A172 (cell line): ENCODE measurements around the gene FGF2. TPM values are rescaled to one million over a fixed set of nuclear protein-coding genes. Genes with fewer than 3 reads are reported as not detected.
"Not testable (repeated sequence)": the region's sequence is repeated elsewhere in the genome, so short reads cannot be mapped to it uniquely, and the experiment has no call there.

Experiments
- DNase-seq: peaks from one replicate; pipeline ENCODE4 v3.0.0-alpha.2; 2015; ENCODE audit warnings: low spot score
- total RNA-seq: library from RNA; depleted of rRNA; stranded (reverse); fragments of >200 nt; shearing (Covaris generic); gene quantifications from 2 replicates; pipeline ENCODE4 v1.2.3, GENCODE V29; 2014

The FGF2 gene
- total RNA-seq, 1 experiment from 2014 or later = 216 TPM

- not testable (repeated sequence) for DNase-seq
These were observed 13.8 kb upstream of the FGF2 start for GRCh38 chr4:122812823-122813222.

GRCh38 chr4:122814426-122814825 lies 12.2 kb upstream of the FGF2 start:
- DNase-seq = no peak

GRCh38 chr4:122815248-122815647 lies 11.4 kb upstream of the FGF2 start:
- DNase-seq = no peak

- no peak for DNase-seq
These were observed 10.2 kb upstream of the FGF2 start for GRCh38 chr4:122816476-122816875.

GRCh38 chr4:122819708-122820449 lies 6.8 kb upstream of the FGF2 start:
- DNase-seq = peak; percentile 54

GRCh38 chr4:122821092-122821491 lies 5.5 kb upstream of the FGF2 start:
- no peak for DNase-seq

GRCh38 chr4:122822466-122822865 lies 4.2 kb upstream of the FGF2 start:
- DNase-seq = no peak

GRCh38 chr4:122823476-122823875 lies 3.2 kb upstream of the FGF2 start:
- DNase-seq = no peak

- no peak for DNase-seq
These were observed 2.0 kb upstream of the FGF2 start for GRCh38 chr4:122824616-122825015.

GRCh38 chr4:122826079-122826527 lies 528 bp upstream of the FGF2 start:
- DNase-seq = no peak

GRCh38 chr4:122827258-122827878 lies 737 bp downstream of the FGF2 start:
- DNase-seq = no peak

- DNase-seq = peak; percentile 48
These were observed 1.4 kb downstream of the FGF2 start for GRCh38 chr4:122827879-122828601.

GRCh38 chr4:122830426-122831095 lies 3.9 kb downstream of the FGF2 start:
- no peak for DNase-seq

GRCh38 chr4:122831515-122832196 lies 5.0 kb downstream of the FGF2 start:
- no peak for DNase-seq

- no peak for DNase-seq
These were observed 6.1 kb downstream of the FGF2 start for GRCh38 chr4:122832732-122833131.

- DNase-seq = no peak
These were observed 7.4 kb downstream of the FGF2 start for GRCh38 chr4:122833999-122834398.

- DNase-seq = no peak
These were observed 10.3 kb downstream of the FGF2 start for GRCh38 chr4:122836941-122837340.

GRCh38 chr4:122838034-122838433 lies 11.4 kb downstream of the FGF2 start:
- DNase-seq = no peak

- no peak for DNase-seq
These were observed 15.8 kb downstream of the FGF2 start for GRCh38 chr4:122842392-122842791.

- DNase-seq = no peak
These were observed 16.4 kb downstream of the FGF2 start for GRCh38 chr4:122842984-122843531.

- DNase-seq = not testable (repeated sequence)
These were observed 17.8 kb downstream of the FGF2 start for GRCh38 chr4:122844391-122844790.
